K562 (cell line): ENCODE measurements around the gene TELO2. TPM values are rescaled to one million over a fixed set of nuclear protein-coding genes. Genes with fewer than 3 reads are reported as not detected.

Experiments
- ARHGAP35 ChIP-seq: fragments of 450-650 bp; IDR thresholded peaks from 2 replicates; pipeline ENCODE4 v1.6.1; 2018; ENCODE audit not compliant: partially characterized antibody
- CBFA2T3 ChIP-seq: fragments of 450-650 bp; IDR thresholded peaks from 2 replicates; pipeline ENCODE4 v1.6.1; 2017
- CBX2 ChIP-seq: fragments of 200-600 bp; sonication (generic); IDR thresholded peaks from one replicate; pipeline ENCODE4 v1.6.1; 2012; ENCODE audit warnings: mild to moderate bottlenecking, low read length, inconsistent platforms; ENCODE audit not compliant: insufficient read depth, poor library complexity, severe bottlenecking
- DACH1 ChIP-seq: fragments of 450-650 bp; IDR thresholded peaks from 2 replicates; pipeline ENCODE4 v1.6.1; 2018; ENCODE audit not compliant: partially characterized antibody
- DPF2 ChIP-seq: fragments of 450-650 bp; IDR thresholded peaks from 2 replicates; pipeline ENCODE4 v1.6.1; 2016
- EHMT2 ChIP-seq: fragments of 450-650 bp; IDR thresholded peaks from 2 replicates; pipeline ENCODE4 v1.6.1; 2018; ENCODE audit warnings: antibody characterized with exemption
- ELF4 ChIP-seq: fragments of 450-650 bp; formaldehyde crosslinking; IDR thresholded peaks from 2 replicates; pipeline ENCODE4 v1.4.0; 2022; ENCODE audit warnings: missing genetic modification characterization
- ETV6 ChIP-seq, 3 experiments: fragments of 150-350 bp in 1 of 3; sonication (generic) in 1 of 3; formaldehyde crosslinking in 1 of 3; IDR thresholded peaks; 2 replicates each; pipeline versions ENCODE4 v1.6.1 to v1.8.0; 2014 to 2022; ENCODE audit warnings: borderline replicate concordance in 2 of 3, low read depth in 2 of 3, antibody characterized with exemption in 1 of 3, low read length in 1 of 3, mild to moderate bottlenecking in 1 of 3, missing genetic modification reagents in 1 of 3
- HDAC1 ChIP-seq, 2 experiments: fragments of 450-650 bp; IDR thresholded peaks; 2 replicates each; pipeline ENCODE4 v1.6.1; 2016 to 2017; ENCODE audit warnings: inconsistent platforms in 1 of 2, mild to moderate bottlenecking in 1 of 2, moderate library complexity in 1 of 2
- HDAC2 ChIP-seq: fragments of 450-650 bp; IDR thresholded peaks from 2 replicates; pipeline ENCODE4 v1.6.1; 2016; ENCODE audit warnings: mild to moderate bottlenecking
- HINFP ChIP-seq: fragments of 450-650 bp; conservative IDR thresholded peaks from 2 replicates; pipeline ENCODE4 v1.6.1; 2016; ENCODE audit warnings: missing genetic modification characterization, low read depth, mild to moderate bottlenecking, control low read depth, missing compliant biosample characterization
- HMGN3 ChIP-seq: IDR thresholded peaks from 2 replicates; pipeline ENCODE4 v1.6.1; 2011; ENCODE audit warnings: borderline replicate concordance, low read depth, mild to moderate bottlenecking, mixed read lengths, low read length; ENCODE audit not compliant: insufficient read length; ENCODE audit errors: extremely low read depth
- KLF16 ChIP-seq: IDR thresholded peaks from 2 replicates; pipeline ENCODE4 v1.6.1; 2016; ENCODE audit warnings: antibody characterized with exemption
- MAX ChIP-seq: sonication (generic); formaldehyde crosslinking; IDR thresholded peaks from 2 replicates; pipeline ENCODE4 v1.9.0; 2022; ENCODE audit warnings: mild to moderate bottlenecking, missing genetic modification reagents
- MTA2 ChIP-seq: fragments of 450-650 bp; IDR thresholded peaks from 2 replicates; pipeline ENCODE4 v1.6.1; 2016; ENCODE audit warnings: low read depth
- NFIC ChIP-seq: fragments of 450-650 bp; IDR thresholded peaks from 2 replicates; pipeline ENCODE4 v1.6.1; 2017; ENCODE audit warnings: mild to moderate bottlenecking, inconsistent platforms
- PHB2 ChIP-seq: fragments of 450-650 bp; IDR thresholded peaks from 2 replicates; pipeline ENCODE4 v1.6.1; 2017; ENCODE audit warnings: low read depth
- PHTF2 ChIP-seq: fragments of 250-450 bp; sonication (Bioruptor Pico); IDR thresholded peaks from 2 replicates; pipeline ENCODE4 v1.5.0; 2021; ENCODE audit warnings: mild to moderate bottlenecking
- ZBTB2 ChIP-seq: fragments of 450-650 bp; IDR thresholded peaks from 2 replicates; pipeline ENCODE4 v1.6.1; 2016; ENCODE audit warnings: antibody characterized with exemption
- ZEB2 ChIP-seq: fragments of 450-650 bp; IDR thresholded peaks from 2 replicates; pipeline ENCODE4 v1.6.1; 2016
- ZNF778 ChIP-seq: fragments of 450-650 bp; formaldehyde crosslinking; IDR thresholded peaks from 2 replicates; pipeline ENCODE4 v1.4.0; 2020; ENCODE audit warnings: mild to moderate bottlenecking, moderate library complexity
- polyA plus RNA-seq, 8 experiments: library from polyadenylated mRNA; depleted of rRNA in 4 of 8; stranded (reverse) in 5 of 8; unstranded in 3 of 8; fragments of >200 nt; fragmentation: Nextera tagmentation in 2 of 8; fragmentation: Illumina TruSeq in 1 of 8; extraction: Ambion mirVana in 2 of 8; extraction: Trizol in 1 of 8; gene quantifications; 2 replicates each; pipeline versions ENCODE4 v1.2.1 to v1.2.3, GENCODE V29; 2011 to 2014; ENCODE audit warnings: inconsistent platforms in 1 of 8, missing spikeins in 1 of 8
- total RNA-seq, 7 experiments: library from RNA; depleted of rRNA in 6 of 7; stranded (reverse); fragments of >200 nt in 6 of 7; fragmentation: Illumina TruSeq in 2 of 7; extraction: Trizol in 2 of 7; gene quantifications; 2 replicates each; pipeline versions ENCODE4 v1.2.1 to v1.2.3, GENCODE V29; 2011 to 2021; ENCODE audit warnings: low replicate concordance in 1 of 7

TELO2 gene
- total and polyA plus RNA-seq, 9 of the 15 experiments (the other 6 are each of a cell fraction or from before 2014, with no cell fraction given): 0.51 to 91.8 (median 14.5) TPM

- TF ChIP-seq EHMT2: 0 out of 2 replicates have a peak, but pooled peaks have one; percentile 37
- TF ChIP-seq CBX2: no peak
- no peak for TF ChIP-seq ETV6 (IDR thresholded peaks at IDR 0.05; ENCODE audit: borderline replicate concordance in 1 of 2, low read depth in 2 of 2, low read length in 1 of 2)
- TF ChIP-seq ETV6 (CRISPR knock-in tag; IDR thresholded peaks at IDR 0.05; ENCODE audit: borderline replicate concordance): no peak
- no peak for TF ChIP-seq PHTF2 (CRISPR knock-in tag)
- 0 out of 2 replicates have a peak, but pooled peaks have one; percentile 34 for TF ChIP-seq ZEB2
- peak; percentile 14; the same call in 1 of the 2 replicates for TF ChIP-seq MAX (CRISPR knock-in tag)
- TF ChIP-seq HDAC1 (IDR thresholded peaks at IDR 0.05): peak in 1 of 2 experiments; percentile 77; a peak in 2 of 4 replicates
- TF ChIP-seq HMGN3: no peak
- TF ChIP-seq KLF16: peak; percentile 47; the same call in 1 of the 2 replicates
- peak; percentile 69 for TF ChIP-seq MTA2
- peak; percentile 89 for TF ChIP-seq CBFA2T3
- TF ChIP-seq HINFP: no peak
- TF ChIP-seq ZBTB2: peak; percentile 86
- peak; percentile 56 for TF ChIP-seq ARHGAP35
- TF ChIP-seq DPF2: peak; percentile 86
- no peak for TF ChIP-seq ZNF778 (CRISPR knock-in tag)
- peak; percentile 57 for TF ChIP-seq PHB2
- TF ChIP-seq ELF4 (CRISPR knock-in tag): 0 out of 2 replicates have a peak, but pooled peaks have one; percentile 52
- peak; percentile 50; the same call in 1 of the 2 replicates for TF ChIP-seq NFIC
- 0 out of 2 replicates have a peak, but pooled peaks have one; percentile 62 for TF ChIP-seq HDAC2
- peak; percentile 41 for TF ChIP-seq DACH1
Observed at GRCh38 chr16:1472974-1473373, 20.2 kb upstream of the TELO2 start (continued).
